Mesendoderm (in vitro differentiated cells): ENCODE measurements around the gene AIG1.
"Not testable (repeated sequence)": the region's sequence is repeated elsewhere in the genome, so short reads cannot be mapped to it uniquely, and the experiment has no call there.

Experiments
- DNase-seq: peaks from one replicate; pipeline ENCODE4 v3.0.0; 2013
- H2AK5ac ChIP-seq: 2 replicates; pipeline ENCODE4 v1.6.1; 2013; ENCODE audit warnings: low read length, inconsistent platforms
- H2BK120ac ChIP-seq: 2 replicates; pipeline ENCODE4 v1.6.1; 2013; ENCODE audit warnings: low read depth, mild to moderate bottlenecking, low read length, moderate library complexity, mixed read lengths
- H2BK15ac ChIP-seq: replicated peaks from 2 replicates; pipeline ENCODE4 v1.6.1; 2013; ENCODE audit warnings: low read depth, mild to moderate bottlenecking, moderate library complexity
- H2BK5ac ChIP-seq: 2 replicates; pipeline ENCODE4 v1.6.1; 2013; ENCODE audit warnings: low read length, inconsistent platforms
- H3K18ac ChIP-seq: 2 replicates; pipeline ENCODE4 v1.6.1; 2013; ENCODE audit warnings: mild to moderate bottlenecking, low read length, mixed read lengths
- H3K23ac ChIP-seq: one replicate; pipeline ENCODE4 v1.6.1; 2013; ENCODE audit warnings: low read length
- H3K27ac ChIP-seq: 2 replicates; pipeline ENCODE4 v1.5.1; 2013; ENCODE audit warnings: low read depth, mild to moderate bottlenecking, inconsistent platforms, low read length, moderate library complexity
- H3K27me3 ChIP-seq: 2 replicates; pipeline ENCODE4 v1.6.1; 2013; ENCODE audit warnings: low read length, control low read depth, mild to moderate bottlenecking, inconsistent platforms; ENCODE audit not compliant: insufficient read depth, poor library complexity
- H3K36me3 ChIP-seq: 2 replicates; pipeline ENCODE4 v1.6.1; 2013; ENCODE audit warnings: low read length, inconsistent platforms; ENCODE audit not compliant: control insufficient read depth, insufficient read depth
- H3K4ac ChIP-seq: one replicate; pipeline ENCODE4 v1.6.1; 2013; ENCODE audit warnings: low read depth, mild to moderate bottlenecking, low read length, moderate library complexity
- H3K4me1 ChIP-seq: 2 replicates; pipeline ENCODE4 v1.6.1; 2013; ENCODE audit warnings: low read depth, low read length, inconsistent platforms; ENCODE audit not compliant: control insufficient read depth
- H3K4me2 ChIP-seq: 2 replicates; pipeline ENCODE4 v1.6.1; 2013; ENCODE audit warnings: low read length
- H3K4me3 ChIP-seq: 2 replicates; pipeline ENCODE4 v1.5.1; 2013; ENCODE audit warnings: mild to moderate bottlenecking, low read length
- H3K56ac ChIP-seq: one replicate; pipeline ENCODE4 v1.6.1; 2013; ENCODE audit warnings: low read length
- H3K79me1 ChIP-seq: 2 replicates; pipeline ENCODE4 v1.6.1; 2013; ENCODE audit warnings: low read length, inconsistent platforms
- H3K79me2 ChIP-seq: 2 replicates; pipeline ENCODE4 v1.6.1; 2013; ENCODE audit warnings: mild to moderate bottlenecking, low read length; ENCODE audit not compliant: control insufficient read depth, insufficient read depth
- H3K9ac ChIP-seq: 2 replicates; pipeline ENCODE4 v1.6.1; 2013; ENCODE audit warnings: low read length, inconsistent platforms
- H4K5ac ChIP-seq: one replicate; pipeline ENCODE4 v1.6.1; 2013; ENCODE audit warnings: low read length
- H4K8ac ChIP-seq: one replicate; pipeline ENCODE4 v1.6.1; 2013; ENCODE audit warnings: low read depth, mild to moderate bottlenecking, control low read depth, low read length, moderate library complexity
- WGBS: extraction: QIAGEN DNeasy Blood & Tissue Kit; methylation state at CpG from one replicate; pipeline ENCODE4 v1.1.7; 2013; ENCODE audit warnings: low lambda C conversion rate, missing lambda C conversion rate; ENCODE audit not compliant: insufficient coverage; ENCODE audit errors: extremely low coverage; 5-methylcytosine and 5-hydroxymethylcytosine counted together

The AIG1 gene

GRCh38 chr6:143163621-143164020 lies 102.9 kb downstream of the AIG1 start:
- WGBS: no CpG with 5 or more reads among the region's 1 CpG
- Histone ChIP-seq H3K23ac (no peak overlapping the region), H3K4ac (no peak overlapping the region), H3K79me2 (no peaks in the 10 kb centered on the region), H3K56ac (no peak overlapping the region), H2AK5ac (no peak overlapping the region), H3K4me2 (no peak overlapping the region), H2BK15ac (no peak overlapping the region), H3K18ac (no peak overlapping the region), H3K4me1 (no peaks in the 10 kb centered on the region), H3K36me3 (no peaks in the 10 kb centered on the region), H4K8ac (no peak overlapping the region), H2BK120ac (no peak overlapping the region), H3K27me3 (no peaks in the 10 kb centered on the region), H3K27ac (no peak overlapping the region), H3K9ac (no peak overlapping the region), H4K5ac (no peak overlapping the region), H3K4me3 (no peak overlapping the region), H2BK5ac (no peak overlapping the region), H3K79me1 (no peaks in the 10 kb centered on the region)
- DNase-seq: peak; percentile 44

- no peaks in the 10 kb centered on the region for H3K4me1 ChIP-seq
- no peaks in the 10 kb centered on the region for H3K79me2 ChIP-seq
- DNase-seq: no peak
- no peak overlapping the region for H3K4ac ChIP-seq
- H3K23ac ChIP-seq: no peak overlapping the region
- no peak overlapping the region for H3K9ac ChIP-seq
- no peak overlapping the region for H2AK5ac ChIP-seq
- no peak overlapping the region for H4K8ac ChIP-seq
- no peaks in the 10 kb centered on the region for H3K79me1 ChIP-seq
- no peak overlapping the region for H3K4me3 ChIP-seq
- H3K4me2 ChIP-seq: no peak overlapping the region
- no peak overlapping the region for H3K56ac ChIP-seq
- H3K36me3 ChIP-seq: no peaks in the 10 kb centered on the region
- H2BK5ac ChIP-seq: no peak overlapping the region
- no peak overlapping the region for H3K18ac ChIP-seq
- no peaks in the 10 kb centered on the region for H3K27me3 ChIP-seq
- H2BK15ac ChIP-seq: no peak overlapping the region
- no peak overlapping the region for H2BK120ac ChIP-seq
- WGBS: no CpG with 5 or more reads among the region's 5 CpGs
- no peak overlapping the region for H3K27ac ChIP-seq
- H4K5ac ChIP-seq: no peak overlapping the region
Observed at GRCh38 chr6:143164565-143165105, 103.9 kb downstream of the AIG1 start.

- no peaks in the 10 kb centered on the region for H3K79me2 ChIP-seq
- no peaks in the 10 kb centered on the region for H3K79me1 ChIP-seq
- no peak overlapping the region for H3K27ac ChIP-seq
- no peak overlapping the region for H3K9ac ChIP-seq
- H3K27me3 ChIP-seq: no peaks in the 10 kb centered on the region
- no peak overlapping the region for H2AK5ac ChIP-seq
- no peak for DNase-seq
- no peak overlapping the region for H2BK15ac ChIP-seq
- H3K18ac ChIP-seq: no peak overlapping the region
- no peak overlapping the region for H4K5ac ChIP-seq
- H2BK120ac ChIP-seq: no peak overlapping the region
- no peaks in the 10 kb centered on the region for H3K4me1 ChIP-seq
- no peak overlapping the region for H3K4me3 ChIP-seq
- no peak overlapping the region for H3K4ac ChIP-seq
- H2BK5ac ChIP-seq: no peak overlapping the region
- no peaks in the 10 kb centered on the region for H3K36me3 ChIP-seq
- H3K4me2 ChIP-seq: no peak overlapping the region
- H3K56ac ChIP-seq: no peak overlapping the region
- no CpG with 5 or more reads among the region's 6 CpGs for WGBS
- H3K23ac ChIP-seq: no peak overlapping the region
- H4K8ac ChIP-seq: no peak overlapping the region
Observed at GRCh38 chr6:143165315-143165855, 104.7 kb downstream of the AIG1 start.

GRCh38 chr6:143166247-143166695 lies 105.6 kb downstream of the AIG1 start:
- Histone ChIP-seq H3K4ac (no peak overlapping the region), H3K4me3 (no peak overlapping the region), H2BK15ac (no peak overlapping the region), H3K56ac (no peak overlapping the region), H3K4me1 (no peaks in the 10 kb centered on the region), H3K79me1 (no peaks in the 10 kb centered on the region), H4K5ac (no peak overlapping the region), H2BK120ac (no peak overlapping the region), H3K36me3 (no peaks in the 10 kb centered on the region), H4K8ac (no peak overlapping the region), H2BK5ac (no peak overlapping the region), H3K27ac (no peak overlapping the region), H2AK5ac (no peak overlapping the region), H3K4me2 (no peak overlapping the region), H3K23ac (no peak overlapping the region), H3K27me3 (no peaks in the 10 kb centered on the region), H3K18ac (no peak overlapping the region), H3K9ac (no peak overlapping the region), H3K79me2 (no peaks in the 10 kb centered on the region)
- DNase-seq: no peak
- no CpG with 5 or more reads among the region's 5 CpGs for WGBS

- Histone ChIP-seq H3K4me1 (no peaks in the 10 kb centered on the region), H3K27me3 (no peaks in the 10 kb centered on the region), H4K8ac (no peak overlapping the region), H2BK15ac (no peak overlapping the region), H3K27ac (no peak overlapping the region), H3K4me2 (no peak overlapping the region), H2BK120ac (no peak overlapping the region), H3K36me3 (no peaks in the 10 kb centered on the region), H2AK5ac (no peak overlapping the region), H3K18ac (no peak overlapping the region), H2BK5ac (no peak overlapping the region), H3K56ac (no peak overlapping the region), H3K4ac (no peak overlapping the region), H3K9ac (no peak overlapping the region), H3K23ac (no peak overlapping the region), H4K5ac (no peak overlapping the region), H3K79me2 (no peaks in the 10 kb centered on the region), H3K79me1 (no peaks in the 10 kb centered on the region), H3K4me3 (no peak overlapping the region)
- no peak for DNase-seq
- WGBS: no CpG with 5 or more reads among the region's 2 CpGs
Observed at GRCh38 chr6:143167224-143167623, 106.5 kb downstream of the AIG1 start.

GRCh38 chr6:143168396-143168816 lies 107.7 kb downstream of the AIG1 start:
- H3K18ac ChIP-seq, H2AK5ac ChIP-seq, H3K27me3 ChIP-seq, H3K23ac ChIP-seq, H3K4ac ChIP-seq, H3K79me2 ChIP-seq, H2BK5ac ChIP-seq, H3K27ac ChIP-seq, H3K9ac ChIP-seq, H4K8ac ChIP-seq, DNase-seq, H3K4me2 ChIP-seq, H4K5ac ChIP-seq, H2BK15ac ChIP-seq, H3K36me3 ChIP-seq, H3K79me1 ChIP-seq, H3K4me1 ChIP-seq, H3K56ac ChIP-seq, H2BK120ac ChIP-seq, H3K4me3 ChIP-seq: not testable (repeated sequence)
- no CpG with 5 or more reads among the region's 4 CpGs for WGBS
